Activated T-helper 1 cell treated with Interleukin-2 at 50 U/mL for 16 hours (primary cell): Measurements from ENCODE around the gene ZBTB7C.

Source experiments
- DNase-seq: peaks from one replicate; pipeline ENCODE4 v3.0.0-alpha.2; 2020; ENCODE audit warnings: low read depth

Gene ZBTB7C

DNA sequence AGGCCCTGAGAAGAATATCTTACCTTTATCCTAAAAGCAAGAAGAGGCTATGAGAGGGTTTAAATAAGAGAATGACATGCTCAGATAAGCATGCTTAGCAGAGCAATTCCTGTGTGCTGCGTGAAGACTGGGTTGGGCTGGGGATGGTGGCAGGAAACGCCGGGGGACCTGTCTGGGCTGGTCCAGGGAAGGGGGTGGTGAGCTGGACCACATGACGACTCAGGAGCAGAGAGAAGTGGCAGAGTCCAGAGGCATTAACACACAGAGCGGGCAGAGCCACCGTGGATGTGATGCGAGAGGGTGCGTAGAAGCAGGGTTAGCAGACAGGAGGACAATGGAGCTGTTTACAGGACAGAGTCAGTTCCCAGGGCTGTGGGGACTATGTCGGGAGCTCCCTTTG lies 84.5 kb downstream of the ZBTB7C start:
- DNase-seq = no peak

DNA sequence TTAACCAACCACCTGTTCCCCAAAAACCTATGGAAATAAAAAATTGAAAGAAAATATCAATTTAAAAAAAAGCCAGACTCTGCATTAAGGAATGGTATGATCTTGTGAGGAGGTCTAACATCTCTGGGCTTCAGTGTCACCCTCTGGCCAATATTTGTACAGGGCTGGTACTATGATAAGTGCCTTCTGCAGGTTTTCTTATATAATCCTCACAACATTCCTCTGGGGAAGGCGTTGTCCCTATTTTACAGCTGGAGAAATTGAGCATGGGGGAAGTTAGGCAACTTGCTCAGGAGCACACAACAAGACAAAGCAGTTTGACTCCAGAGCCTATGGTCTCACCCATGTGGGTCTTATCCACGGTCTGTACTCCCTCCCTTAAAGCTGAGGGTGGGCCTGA lies 86.0 kb downstream of the ZBTB7C start:
- DNase-seq = no peak

DNA sequence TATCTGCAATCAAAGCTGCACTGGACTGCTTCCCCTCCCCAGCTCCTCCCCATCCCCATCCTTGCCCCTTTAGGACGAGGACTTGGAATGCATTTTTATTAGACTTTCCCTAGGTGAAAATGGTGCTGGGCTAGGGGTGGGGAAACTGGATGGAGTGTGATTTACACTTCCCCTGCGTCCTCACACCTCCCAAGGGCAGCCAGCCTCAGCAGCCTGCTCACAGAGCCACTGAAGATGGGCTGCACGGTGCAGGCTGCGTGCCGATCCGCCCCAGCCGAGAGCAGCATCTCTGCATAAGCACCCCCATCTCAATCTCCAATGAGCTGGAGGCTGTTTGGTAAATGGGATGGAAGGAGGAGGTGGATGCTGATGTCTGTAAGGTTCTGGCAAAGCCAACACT lies 87.6 kb downstream of the ZBTB7C start:
- DNase-seq = no peak

DNA sequence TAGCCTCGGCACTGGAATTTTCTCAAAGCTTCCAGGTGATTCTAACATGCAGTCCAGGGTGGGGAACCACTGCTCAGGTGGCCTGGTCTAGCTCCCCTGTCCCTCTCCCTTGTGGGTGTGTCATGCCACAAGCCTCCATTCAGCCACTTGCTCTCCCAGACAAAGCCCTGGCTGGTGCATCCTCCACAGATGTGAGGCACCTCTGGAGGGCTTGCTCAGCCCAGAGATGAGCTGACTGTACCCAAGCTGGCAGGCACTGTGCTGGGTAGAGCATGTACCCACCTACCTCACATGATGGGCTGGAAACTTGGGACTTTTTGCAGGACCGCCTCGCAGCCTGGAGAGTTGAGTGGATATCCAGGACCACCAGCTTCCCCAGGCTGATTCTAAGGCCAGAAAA lies 88.1 kb downstream of the ZBTB7C start:
- no peak for DNase-seq

DNA sequence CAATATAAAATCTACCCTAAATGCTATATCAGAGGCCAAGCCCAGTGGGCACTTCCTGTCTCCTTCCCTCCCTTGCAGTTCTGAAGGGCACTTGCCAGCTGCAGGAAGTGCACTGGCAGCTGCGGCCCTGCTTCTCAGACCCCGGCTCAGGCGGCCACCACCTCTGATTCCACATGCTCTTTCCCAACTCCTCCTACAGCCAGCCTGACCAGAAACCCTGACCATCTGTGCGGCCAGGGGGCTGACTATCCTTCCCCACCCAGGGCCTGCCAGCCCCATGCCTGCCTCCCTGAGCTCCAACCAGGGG lies 88.6 kb downstream of the ZBTB7C start:
- DNase-seq = no peak

DNA sequence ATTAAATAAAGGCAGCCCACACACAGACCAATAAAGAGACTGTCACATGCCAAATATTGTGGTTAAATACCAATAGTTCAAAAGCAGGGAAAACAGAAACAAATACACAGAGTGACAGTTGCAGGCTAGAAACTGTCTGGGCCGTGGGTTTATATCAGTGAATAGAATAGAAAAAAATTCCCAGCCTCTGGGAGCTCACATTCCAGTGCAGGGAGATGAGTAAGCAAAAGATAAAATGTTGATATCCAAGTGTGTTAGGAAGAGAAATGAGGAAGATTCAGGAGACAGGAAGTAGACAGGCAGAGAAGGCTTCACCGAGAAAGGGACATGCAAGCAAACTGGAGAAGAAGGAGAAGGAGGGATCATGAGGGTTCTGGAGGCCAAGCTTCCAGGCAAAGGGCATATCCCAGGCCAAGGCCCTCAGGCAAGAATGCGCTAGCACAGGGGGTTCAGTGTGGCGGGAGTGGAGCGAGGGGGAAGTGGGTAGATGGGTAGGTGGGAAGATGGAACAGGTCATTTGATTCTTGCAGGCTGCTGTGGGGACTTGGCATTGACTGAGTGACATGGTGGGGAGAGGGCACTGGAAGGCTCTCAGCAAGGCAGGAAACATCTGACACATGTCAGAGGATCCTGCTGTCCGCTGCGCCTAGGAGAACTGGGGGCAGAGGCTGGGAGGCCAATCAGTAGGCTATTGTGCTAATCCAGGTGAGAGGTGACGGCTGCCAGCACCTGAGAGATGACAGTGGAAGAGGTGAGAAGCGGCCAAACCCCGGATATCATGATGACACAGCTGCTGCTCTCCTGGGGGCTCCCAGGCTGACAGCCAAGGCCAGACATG lies 89.2 kb downstream of the ZBTB7C start:
- no peak for DNase-seq

DNA sequence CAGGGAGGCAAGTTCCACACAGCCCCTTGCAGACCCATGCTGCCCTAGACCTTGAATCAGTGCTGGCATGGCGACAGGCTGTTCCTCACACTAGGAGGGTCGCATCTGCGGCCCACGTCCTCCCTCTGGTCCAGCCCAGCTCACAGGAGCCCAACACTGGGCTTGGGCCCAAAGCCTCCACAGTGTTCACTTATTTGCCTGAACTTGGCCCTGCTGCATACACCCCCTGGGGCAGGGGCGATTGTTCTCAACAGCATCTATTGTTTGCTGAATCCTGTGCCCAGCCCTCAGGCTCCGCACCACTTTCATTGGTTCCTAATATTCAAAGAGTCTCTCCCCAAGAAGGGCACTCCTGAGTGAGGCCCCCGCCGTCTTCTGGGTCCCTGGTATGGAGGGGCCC lies 90.7 kb downstream of the ZBTB7C start:
- no peak for DNase-seq

DNA sequence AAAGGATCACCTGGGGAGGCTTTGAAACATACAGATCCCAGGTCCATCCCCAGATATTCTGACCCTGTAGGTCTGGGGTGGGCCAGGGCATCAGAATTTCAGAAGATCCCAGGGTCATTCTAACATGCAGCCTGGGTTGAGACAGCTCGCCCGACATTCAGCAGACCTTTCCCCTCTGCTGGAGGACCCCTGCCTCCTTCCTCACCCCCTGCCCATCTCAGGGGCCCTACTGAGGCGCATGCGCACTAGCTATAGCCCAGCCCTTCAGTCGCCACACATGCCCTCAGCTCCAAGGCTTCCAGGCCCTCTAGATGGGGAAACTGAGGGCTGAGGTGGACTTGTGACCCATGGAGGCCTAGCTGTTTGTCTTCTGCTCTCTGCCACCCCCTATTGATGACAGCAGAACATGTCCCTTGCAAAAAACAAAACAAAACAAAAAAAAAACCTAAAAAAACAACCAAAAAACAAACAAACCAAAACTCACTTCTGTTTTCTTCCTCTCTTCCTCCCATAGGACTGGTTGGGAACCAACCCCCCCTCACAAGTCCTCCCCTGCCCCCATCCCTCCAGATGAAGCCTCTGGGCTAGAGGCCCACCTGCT lies 91.3 kb downstream of the ZBTB7C start:
- no peak for DNase-seq

DNA sequence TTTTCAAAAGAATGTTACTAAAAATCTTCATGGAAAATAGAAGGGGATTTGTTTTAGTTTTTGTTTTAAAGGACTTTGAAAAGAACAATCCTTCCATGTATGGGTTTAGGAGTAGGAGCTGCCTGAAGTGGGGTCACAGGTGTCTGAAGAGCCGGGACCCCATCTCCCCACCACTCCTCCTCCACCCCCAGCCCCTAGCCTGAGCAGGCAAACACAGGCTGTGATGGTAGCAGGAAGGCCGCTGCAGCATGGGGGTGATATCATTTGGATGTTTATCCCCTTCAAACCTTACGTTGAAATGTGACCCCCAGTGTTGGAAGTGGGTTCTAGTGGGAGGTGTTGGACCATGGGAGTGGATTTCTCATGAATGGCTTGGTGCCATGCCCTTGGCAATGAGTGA lies 93.0 kb downstream of the ZBTB7C start:
- DNase-seq = no peak

DNA sequence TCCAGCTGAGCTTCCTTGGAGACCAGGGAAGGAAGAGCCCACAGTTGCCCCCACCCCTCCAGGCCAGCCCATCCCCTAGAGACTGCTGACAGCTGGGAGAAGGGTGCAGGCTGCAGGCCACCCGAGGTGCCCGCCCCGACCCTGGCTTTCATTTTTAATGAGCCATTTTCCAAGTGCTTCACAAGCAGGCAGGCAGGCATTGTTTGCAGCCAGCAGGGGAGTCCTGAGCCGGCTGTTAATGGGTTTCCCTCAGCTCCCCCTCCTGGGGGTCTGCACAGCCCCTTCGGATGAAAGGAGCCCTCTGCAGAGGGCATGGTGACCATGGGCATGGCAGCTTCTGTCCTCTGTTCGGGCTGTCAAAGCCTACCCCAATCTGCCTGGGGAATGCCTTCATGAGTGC lies 94.5 kb downstream of the ZBTB7C start:
- no peak for DNase-seq

DNA sequence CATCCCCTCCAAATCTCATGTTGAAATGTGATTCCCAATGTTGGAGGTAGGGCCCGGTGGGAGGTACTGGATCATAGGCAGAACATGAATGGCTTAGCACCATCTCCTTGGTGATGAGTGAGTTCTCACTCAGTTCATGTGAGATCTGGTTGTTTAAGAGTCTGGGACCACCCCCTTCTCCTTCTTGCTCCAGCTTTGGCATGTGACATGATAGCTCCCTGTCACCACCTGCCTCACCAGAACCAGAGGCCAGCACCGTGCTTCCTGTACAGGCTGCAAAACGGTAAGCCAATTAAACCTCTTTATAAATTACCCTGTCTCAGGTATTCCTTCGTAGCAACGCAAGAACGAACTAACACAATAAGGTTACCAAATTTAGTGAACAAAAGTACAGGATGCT lies 95.4 kb downstream of the ZBTB7C start:
- no peak for DNase-seq

DNA sequence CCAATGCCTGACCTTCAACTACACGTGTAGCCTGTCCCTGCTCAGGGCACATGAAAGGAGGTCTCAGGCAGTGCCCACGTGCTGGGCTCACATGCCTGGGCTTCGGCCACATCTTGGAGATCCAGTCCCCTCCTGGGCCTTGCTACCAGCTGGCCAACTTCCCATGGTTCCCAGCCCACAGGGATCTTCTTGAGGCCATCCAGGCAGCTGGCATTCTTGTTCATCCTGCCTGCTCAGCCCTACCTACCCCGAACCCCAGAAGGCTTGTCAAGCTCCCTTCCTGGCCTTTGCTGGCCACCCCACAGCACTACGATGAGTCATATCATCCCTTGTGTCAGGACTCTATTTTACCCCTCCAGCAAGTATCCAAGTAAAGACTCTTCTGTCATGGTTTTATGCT lies 97.1 kb downstream of the ZBTB7C start:
- DNase-seq = no peak

DNA sequence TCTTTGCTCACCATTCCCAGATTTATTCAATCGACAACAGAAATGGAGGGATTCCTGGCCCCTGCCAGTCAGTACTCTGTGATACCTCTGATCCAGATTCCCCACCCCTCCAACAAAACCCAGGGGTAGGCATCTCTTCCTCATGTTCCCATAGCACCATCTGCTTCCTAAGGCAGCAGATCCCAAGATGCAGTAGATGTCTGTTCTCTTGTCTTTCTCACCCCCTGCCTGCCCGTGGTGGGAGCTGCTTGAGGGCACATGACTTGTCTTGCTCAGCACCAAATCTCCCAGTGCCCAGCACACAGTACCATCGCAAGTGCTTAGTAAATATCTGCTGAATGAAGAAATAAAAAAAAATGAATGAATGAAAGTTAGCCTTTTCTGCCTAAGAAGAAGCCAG lies 98.2 kb downstream of the ZBTB7C start:
- no peak for DNase-seq

DNA sequence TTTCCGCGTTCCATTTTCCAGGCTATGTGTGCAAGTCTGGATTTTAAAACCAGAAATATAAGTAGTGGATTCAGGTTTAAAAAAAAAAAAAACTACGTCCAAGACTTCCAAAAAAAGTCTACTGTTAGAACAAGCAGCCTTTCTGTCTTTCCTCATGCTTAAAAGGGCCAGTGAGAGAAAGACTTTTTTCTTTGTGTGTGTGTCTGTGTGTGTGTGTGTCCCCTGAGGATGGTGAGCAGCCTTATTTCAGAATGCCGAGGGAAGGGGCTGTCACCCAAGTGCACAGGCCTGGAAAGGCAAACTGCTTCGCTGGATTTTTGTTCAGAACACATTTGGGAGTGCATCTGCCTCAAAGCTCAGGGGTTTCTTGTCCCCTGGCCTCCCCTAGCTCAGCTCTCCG lies 98.8 kb downstream of the ZBTB7C start:
- DNase-seq = no peak

DNA sequence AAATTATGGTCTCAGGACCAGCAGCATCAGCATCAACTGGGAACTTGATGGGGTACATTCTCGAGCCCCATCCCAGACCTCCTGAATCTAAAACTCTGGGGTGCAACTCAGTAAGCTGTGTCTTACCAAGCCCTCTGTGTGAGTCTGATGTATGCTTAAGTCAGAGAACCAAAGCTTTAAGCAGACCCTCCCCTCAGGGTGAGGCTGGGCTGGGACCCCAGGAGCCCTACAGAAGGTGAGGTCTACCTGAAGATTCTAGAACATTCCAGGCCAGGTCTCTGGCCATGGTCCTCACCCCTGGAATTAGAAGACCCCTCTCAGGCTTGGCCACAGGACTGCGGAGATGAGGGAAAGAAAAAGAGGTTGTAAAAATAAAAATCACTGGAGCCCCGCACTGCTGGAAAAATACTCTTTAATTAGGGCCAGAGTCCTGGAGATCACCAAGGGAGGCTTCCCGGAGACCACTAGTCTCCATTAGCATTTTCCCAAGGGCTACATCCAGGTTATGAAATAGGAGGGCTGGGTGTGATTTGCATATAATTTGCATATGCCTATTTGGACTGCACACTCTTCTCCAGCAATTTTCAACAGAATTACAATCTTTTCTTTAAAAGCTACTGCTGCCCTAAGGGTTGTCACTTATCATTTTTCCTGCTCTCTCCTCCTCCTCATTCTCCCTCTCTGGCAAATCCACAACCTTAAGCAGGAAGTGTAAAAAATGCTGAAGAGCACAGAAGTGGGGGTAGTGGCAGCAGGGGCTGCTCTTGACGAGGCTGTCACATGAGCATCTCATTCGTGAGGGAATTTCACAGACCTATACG lies 100.2 kb downstream of the ZBTB7C start:
- no peak for DNase-seq

DNA sequence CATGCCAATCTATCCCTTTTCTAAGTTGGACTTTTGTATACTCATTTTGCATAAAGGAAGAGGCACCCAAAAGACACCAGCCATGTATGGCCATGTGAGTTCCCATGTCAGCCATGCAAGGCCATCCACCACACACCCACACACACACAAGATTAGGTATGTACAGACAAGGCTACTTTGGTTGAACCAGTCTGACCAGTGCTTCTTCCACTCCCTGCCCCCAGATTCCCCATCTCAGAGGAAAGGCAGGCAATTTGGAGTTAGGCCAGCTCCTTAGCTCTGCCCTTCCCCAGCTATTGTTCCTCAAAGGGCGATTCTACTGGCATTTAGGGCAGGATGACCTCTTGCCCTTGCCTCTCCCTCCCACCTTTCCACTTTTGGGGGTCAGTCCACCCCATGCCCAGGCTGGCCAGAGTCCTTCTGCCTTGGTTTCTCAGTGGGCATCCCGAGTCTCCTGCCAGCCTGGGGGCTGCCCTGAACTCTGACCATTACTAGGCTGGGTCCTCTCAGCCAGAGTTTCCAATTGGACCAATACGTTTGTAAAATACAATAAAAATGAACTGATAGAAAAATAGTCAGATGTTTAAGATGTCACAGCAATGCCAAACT lies 101.1 kb downstream of the ZBTB7C start:
- no peak for DNase-seq

DNA sequence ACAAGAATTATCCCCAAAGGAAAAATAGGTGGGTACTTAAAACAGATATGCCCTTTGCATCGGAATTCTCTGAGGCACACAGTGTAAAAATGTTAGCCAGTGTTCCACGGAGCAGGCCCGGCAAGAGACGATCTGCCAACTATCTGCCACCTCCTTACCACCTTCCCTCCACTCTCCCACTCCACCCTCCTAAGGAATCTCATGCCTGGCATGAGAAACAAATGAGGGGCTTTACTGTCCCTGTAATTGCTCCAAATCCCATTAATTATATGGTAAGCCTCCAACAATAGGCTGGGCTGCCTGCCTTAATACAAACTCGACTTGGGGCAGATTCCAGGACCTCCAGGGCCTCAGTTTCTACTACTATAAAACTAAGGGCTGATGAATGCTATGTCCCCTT lies 102.3 kb downstream of the ZBTB7C start:
- no peak for DNase-seq

DNA sequence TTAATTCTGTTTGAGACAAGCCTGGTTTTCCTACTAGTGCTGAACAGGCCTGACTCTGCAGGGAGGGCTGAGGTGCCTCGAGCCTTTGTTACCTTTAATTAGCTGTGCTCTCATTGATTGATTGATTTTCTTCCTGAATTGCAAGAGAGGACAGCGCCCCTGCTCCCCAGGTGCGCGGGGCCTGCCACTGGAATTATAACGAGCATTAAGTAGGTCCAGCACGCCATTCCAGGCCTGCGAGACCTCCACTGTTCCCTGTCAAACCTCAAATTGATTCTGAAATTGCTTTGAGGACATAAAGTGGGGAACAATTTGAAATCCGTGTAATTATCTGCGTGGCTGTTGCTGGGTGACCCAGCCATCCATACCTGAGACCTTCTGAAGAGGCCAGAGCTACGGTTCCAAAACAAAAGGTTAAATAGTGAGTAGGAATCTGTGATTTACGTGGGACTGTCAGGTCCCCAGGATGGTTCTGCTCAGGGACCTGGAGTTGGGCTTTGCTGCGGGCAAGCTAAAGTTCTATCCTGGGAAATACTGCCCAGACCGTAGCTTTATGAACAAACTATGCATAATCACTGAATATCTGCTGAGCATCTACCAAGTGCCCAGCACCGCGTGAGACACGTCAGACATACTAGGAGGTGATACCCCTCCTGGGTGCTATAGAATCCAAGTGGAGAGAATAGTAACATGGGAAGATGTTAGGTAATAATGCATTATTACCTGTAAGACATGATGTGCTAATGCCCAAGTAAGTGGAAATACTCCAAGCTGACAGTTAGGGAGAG lies 104.1 kb downstream of the ZBTB7C start:
- DNase-seq = no peak

DNA sequence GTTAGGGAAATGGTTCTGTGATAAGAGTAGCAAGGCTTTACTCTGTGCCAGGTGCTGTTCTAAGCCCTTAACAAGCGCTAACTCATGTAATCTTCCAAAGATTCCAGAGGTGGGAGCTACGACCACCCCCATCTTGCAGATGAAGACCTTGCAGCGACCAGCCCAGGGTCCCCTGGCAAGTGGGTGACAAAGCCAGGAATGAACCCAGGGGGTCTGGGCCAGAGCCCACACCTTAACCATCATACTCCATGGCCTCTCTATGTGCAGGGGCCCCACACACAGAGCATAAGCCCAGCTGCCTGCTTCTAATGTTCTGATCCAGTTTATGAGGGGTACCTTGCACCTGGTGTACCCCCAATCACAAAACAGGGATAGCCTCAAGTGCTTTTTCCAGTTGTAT lies 105.3 kb downstream of the ZBTB7C start:
- DNase-seq = no peak

DNA sequence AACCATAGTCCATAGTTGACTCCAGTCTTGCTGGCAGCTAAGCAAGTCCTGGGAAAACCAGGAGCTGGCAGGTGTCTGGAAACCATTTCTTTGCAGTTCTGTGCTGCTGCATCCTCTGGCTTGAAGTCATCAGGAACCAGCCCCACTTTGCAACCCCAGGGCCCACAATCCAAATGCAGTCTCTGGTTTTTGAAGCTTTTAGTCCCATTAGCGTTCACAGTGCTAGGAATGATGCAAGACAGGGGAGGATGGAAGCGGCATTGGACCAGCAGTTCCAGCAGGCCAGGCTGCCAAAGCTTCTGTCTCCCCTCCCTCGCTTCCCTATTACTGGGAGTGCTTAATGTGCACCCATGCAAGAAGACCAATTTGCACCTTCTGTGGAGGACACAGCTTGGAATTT lies 106.4 kb downstream of the ZBTB7C start:
- DNase-seq = no peak

DNA sequence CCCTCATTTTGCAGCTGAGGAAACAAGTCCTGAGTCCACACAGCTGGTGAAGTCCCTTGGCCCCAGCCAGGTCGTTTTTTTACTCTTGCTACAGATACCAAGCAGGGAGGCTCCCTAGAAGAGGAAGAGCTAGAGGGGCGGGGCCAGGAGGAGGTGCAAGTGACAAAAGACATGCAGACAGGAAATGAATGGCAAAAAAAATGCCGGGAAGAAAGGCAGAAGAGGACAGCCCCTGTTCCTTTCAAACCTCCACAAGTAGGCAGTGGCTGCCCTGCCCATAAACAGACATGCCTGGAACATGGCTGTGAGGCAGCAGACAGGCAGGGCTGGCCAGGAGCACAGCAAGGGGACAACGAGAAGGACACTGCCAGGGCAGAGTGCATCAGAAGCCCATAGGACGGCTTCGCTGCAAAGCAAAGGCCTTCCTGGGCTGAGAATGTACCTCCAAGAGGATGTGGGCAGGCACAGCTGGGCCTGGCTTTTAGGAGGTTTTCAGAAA lies 108.7 kb downstream of the ZBTB7C start:
- no peak for DNase-seq

DNA sequence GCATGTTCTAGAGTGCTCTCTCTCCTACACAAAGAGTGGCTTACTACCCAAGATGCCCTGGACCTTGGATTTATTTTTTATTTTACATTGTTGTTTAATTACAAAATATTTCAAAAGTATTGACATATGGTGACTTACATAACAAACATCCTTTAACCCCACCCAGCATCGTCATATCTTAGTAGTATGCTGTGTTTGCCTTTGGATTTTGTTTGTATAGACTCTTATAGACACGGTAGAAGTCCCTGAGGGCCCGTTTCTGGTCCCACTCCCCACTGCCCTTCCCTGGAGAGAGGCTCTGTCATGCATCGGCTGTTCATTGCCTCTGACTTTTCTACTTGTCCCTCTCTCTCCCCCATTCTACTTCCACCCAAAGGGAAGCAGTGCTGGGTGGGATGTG lies 112.0 kb downstream of the ZBTB7C start:
- no peak for DNase-seq
